Left cardiac atrium (tissue), 4 donors: ENCODE measurements around the gene COL18A1. TPM values are rescaled to one million over a fixed set of nuclear protein-coding genes. Genes with fewer than 3 reads are reported as not detected.

ENCODE experiments used
- ATAC-seq, 2 donors: fragments of 200-7000 bp; cut with Tn5 transposase; one replicate each; pipeline ENCODE4 v1.9.1; 2020; ENCODE audit warnings: mild to moderate bottlenecking in 2 of 2, moderate library complexity in 2 of 2
- DNase-seq: peaks from one replicate; pipeline ENCODE4 v3.0.0-alpha.2; 2020
- intact Hi-C, 2 donors: fragments of 100-400 bp; cut with DNase I; formaldehyde crosslinking; loops; one replicate each; pipeline versions ENCODE4 v1.14.1 to v1.15.1; 2022 to 2023
- total RNA-seq, 2 donors: library from RNA; stranded (reverse); fragmentation: NEBNext Ultra II Directional; extraction: Animal tissue kit (Norgen Biotek cat#: 25700); gene quantifications; one replicate each; pipeline ENCODE4 v1.2.1, GENCODE V29; 2021
- donor health status: DM: no; HTN: yes; CAD: no.
- donor health status: DM: no; HTN: yes; CAD: no; lungs with severe emphysema.
- donor health status: DM: yes; HTN: yes; CAD: no.
- donor health status: Dilated cardiomyopathy.

COL18A1 gene
- total RNA-seq, 2 donors from 2014 or later = 53.4 to 104 TPM

- intact Hi-C loops = no loop called here
- DNase-seq (peak; percentile 6), ATAC-seq (no peak)
Observed at GRCh38 chr21:45391743-45392572, 13.0 kb upstream of the COL18A1 start.

- intact Hi-C loops = no loop called here
- peak; percentile 11 for DNase-seq
- no peak for ATAC-seq
Observed at GRCh38 chr21:45392573-45392971, 12.4 kb upstream of the COL18A1 start.

GRCh38 chr21:45393021-45393420, 11.9 kb upstream of the COL18A1 start:
- intact Hi-C loops = no loop called here
- DNase-seq = peak; percentile 15
- no peak for ATAC-seq

- DNase-seq (no peak), ATAC-seq (no peak)
- intact Hi-C loops = no loop called here
Observed at GRCh38 chr21:45393833-45394638, 10.9 kb upstream of the COL18A1 start.

GRCh38 chr21:45396620-45396995, 8.4 kb upstream of the COL18A1 start:
- intact Hi-C loops = no loop called here
- ATAC-seq (no peak), DNase-seq (no peak)

GRCh38 chr21:45397381-45397780, 7.6 kb upstream of the COL18A1 start:
- intact Hi-C loops = no loop called here
- ATAC-seq = no peak
- no peak for DNase-seq

- DNase-seq (no peak), ATAC-seq (no peak)
- intact Hi-C loops = no loop called here
Observed at GRCh38 chr21:45401054-45401518, 3.9 kb upstream of the COL18A1 start.

GRCh38 chr21:45401916-45402900, 2.8 kb upstream of the COL18A1 start:
- intact Hi-C loops = no loop called here
- DNase-seq = peak; percentile 12
- ATAC-seq = no peak

- intact Hi-C loops = no loop called here
- DNase-seq = peak; percentile 19
- ATAC-seq = no peak
Observed at GRCh38 chr21:45403133-45403824, 1.7 kb upstream of the COL18A1 start.

GRCh38 chr21:45403825-45404729, 888 bp upstream of the COL18A1 start:
- peak; percentile 13 to 85 for ATAC-seq
- intact Hi-C loops = no loop called here
- DNase-seq = peak; percentile 79

- DNase-seq = peak; percentile 78
Observed at GRCh38 chr21:45405271-45405818, 380 bp downstream of the COL18A1 start.

GRCh38 chr21:45405819-45406762, 1.1 kb downstream of the COL18A1 start:
- intact Hi-C loops = no loop called here
- ATAC-seq = peak in 1 of 2 donors; percentile 17
- DNase-seq = peak; percentile 45

More at GRCh38 chr21:45405271-45405818, 380 bp downstream of the COL18A1 start:
- peak; percentile 60 to 76 for ATAC-seq
- intact Hi-C loops = no loop called here

GRCh38 chr21:45406801-45407628, 2.0 kb downstream of the COL18A1 start:
- ATAC-seq = no peak
- intact Hi-C loops = loop anchor here in 1 of 2 donors (1.0 kb wide), 1 partner anchor 19 kb away; no protein-coding TSS in a partner anchor
- peak; percentile 36 for DNase-seq

- intact Hi-C loops = loop anchor here in 1 of 2 donors (1.0 kb wide), 1 partner anchor 19 kb away; no protein-coding TSS in a partner anchor
- DNase-seq (peak; percentile 15), ATAC-seq (no peak)
Observed at GRCh38 chr21:45407629-45408247, 2.8 kb downstream of the COL18A1 start.
